Right hindlimb (tissue), 1 donor: ENCODE results near the gene NBPF3.

Experiments used
- DNase-seq: peaks from one replicate; pipeline ENCODE4 v3.0.0-alpha.2; 2018

NBPF3 gene

GRCh38 chr1:21520899-21521716 is 81.2 kb downstream of the NBPF3 start:
- no peak for DNase-seq

- DNase-seq: no peak
These were observed 81.8 kb downstream of the NBPF3 start for GRCh38 chr1:21521717-21522060.

- no peak for DNase-seq
These were observed 82.6 kb downstream of the NBPF3 start for GRCh38 chr1:21522525-21523038.

GRCh38 chr1:21523297-21523813 is 83.4 kb downstream of the NBPF3 start:
- DNase-seq: no peak

- no peak for DNase-seq
These were observed 84.3 kb downstream of the NBPF3 start for GRCh38 chr1:21524220-21524619.

- peak; percentile 39 for DNase-seq
These were observed 84.9 kb downstream of the NBPF3 start for GRCh38 chr1:21524686-21525339.

- no peak for DNase-seq
These were observed 85.4 kb downstream of the NBPF3 start for GRCh38 chr1:21525340-21525717.

GRCh38 chr1:21526441-21526840 is 86.5 kb downstream of the NBPF3 start:
- no peak for DNase-seq

GRCh38 chr1:21530368-21531016 is 90.6 kb downstream of the NBPF3 start:
- DNase-seq: no peak

GRCh38 chr1:21531241-21531640 is 91.3 kb downstream of the NBPF3 start:
- no peak for DNase-seq

- no peak for DNase-seq
These were observed 92.6 kb downstream of the NBPF3 start for GRCh38 chr1:21532496-21532895.

- no peak for DNase-seq
These were observed 93.1 kb downstream of the NBPF3 start for GRCh38 chr1:21532992-21533534.

- no peak for DNase-seq
These were observed 94.2 kb downstream of the NBPF3 start for GRCh38 chr1:21534146-21534545.
